Glomerular visceral epithelial cell (primary cell): ENCODE data around the gene GRAP2.
"Not testable (repeated sequence)": the region's sequence is repeated elsewhere in the genome, so short reads cannot be mapped to it uniquely, and the experiment has no call there.

Source experiments
- DNase-seq: peaks from one replicate; pipeline ENCODE4 v3.0.0-alpha.2; 2016; ENCODE audit errors: extremely low spot score

GRAP2 gene

DNA sequence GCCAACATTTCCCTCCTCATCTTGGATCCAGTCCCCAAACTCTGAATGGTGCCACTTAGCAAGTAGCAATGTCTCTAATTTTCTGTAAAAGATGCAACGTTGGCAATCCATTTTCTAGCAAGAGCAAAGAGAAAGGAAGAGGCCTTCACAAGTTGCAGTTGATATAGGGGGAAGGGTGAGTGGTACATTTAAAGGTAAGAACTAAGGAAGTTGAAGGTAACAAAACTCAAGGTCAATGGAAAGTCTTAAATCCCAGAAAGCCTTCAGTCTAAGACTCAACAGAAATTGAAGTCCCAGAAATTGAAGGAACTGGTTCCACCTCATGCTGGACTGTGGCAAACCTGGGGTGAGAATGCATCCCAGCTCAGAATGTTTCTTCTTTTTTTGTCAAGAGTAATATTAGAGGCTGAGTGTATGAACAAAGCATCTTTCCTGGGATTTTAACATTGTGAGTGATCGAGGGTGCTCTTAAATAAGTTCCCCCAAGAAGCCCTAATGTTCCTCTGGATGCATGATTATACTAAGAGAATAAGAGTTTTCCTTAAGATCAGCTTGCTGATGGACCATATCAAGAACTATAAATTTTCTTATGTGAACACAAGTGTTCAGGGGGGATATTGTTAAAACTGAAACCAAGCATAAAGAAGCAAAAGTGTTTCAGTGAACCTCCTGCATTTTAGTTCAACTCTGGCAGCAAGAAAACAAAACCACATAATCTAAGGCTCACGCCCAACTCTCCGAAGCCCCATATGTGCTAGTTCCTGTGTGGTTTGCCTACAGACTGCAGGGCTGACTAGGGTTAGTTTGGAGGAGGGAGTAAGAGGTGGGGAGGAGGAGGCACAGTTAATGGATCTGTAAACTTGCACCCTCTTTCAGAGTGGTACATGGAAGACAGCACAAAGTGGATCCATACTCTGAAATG, at the start of gene GRAP2:
GRAP2 (plus strand) TSS at position 779 of the 922 bp plus-strand sequence. CDS start 46,023 bp downstream, outside the sequence.
- DNase-seq: no peak

DNA sequence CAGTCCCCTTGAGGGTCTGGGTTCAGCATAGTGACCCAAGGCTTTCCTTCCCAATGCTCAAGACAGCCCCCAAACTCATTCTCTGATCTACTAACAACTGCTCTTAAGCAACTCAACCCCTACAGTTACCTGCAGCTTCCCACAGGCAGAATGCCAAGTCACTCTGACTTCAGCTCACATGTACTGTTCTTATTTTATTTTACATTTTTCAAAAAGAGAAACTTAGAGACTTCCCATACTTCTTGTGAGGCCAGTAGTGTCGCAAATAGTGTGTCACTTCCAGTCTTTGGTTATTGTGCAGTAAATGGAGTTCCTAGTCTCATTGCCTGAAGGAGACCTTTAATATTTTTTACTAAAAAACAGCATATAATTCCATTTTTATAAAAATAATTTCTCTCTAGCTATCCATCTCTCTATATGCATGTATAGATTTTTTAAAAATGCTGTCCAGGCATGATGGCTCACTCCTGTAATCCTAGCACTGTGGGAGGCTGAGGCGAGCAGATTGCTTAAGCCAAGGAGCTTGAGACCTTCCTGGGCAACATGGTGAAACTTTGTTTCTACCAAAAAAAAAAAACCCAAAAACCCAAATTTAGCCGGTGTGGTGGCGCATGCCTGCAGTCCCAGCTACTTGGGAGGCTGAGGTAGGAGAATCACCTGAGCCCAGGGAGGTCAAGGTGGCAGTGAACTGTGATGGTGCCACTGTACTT, 49.1 kb upstream of the GRAP2 start:
- DNase-seq: no peak

DNA sequence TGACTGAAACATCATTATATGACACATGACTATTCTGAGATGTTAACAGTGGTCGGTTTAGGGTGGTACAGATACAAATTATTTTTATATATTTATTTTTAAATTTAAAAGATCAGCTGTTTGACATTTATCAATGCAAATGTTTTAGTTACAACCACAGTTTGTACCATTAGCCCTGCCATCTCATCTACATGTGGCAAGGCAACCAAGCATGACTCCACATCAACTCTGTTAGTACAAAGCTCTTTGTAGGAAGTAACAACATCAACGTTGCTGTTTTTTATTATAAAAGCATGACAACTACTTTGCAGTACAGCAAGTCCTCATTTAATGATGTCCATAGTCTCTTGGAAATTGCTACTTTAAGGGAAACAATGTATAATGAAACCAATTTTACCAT, 48.1 kb upstream of the GRAP2 start:
- DNase-seq: no peak

GRCh38 chr22:39856588-39856987, 44.3 kb upstream of the GRAP2 start:
- no peak for DNase-seq

GRCh38 chr22:39859903-39860588, 40.8 kb upstream of the GRAP2 start:
- DNase-seq: no peak

DNA sequence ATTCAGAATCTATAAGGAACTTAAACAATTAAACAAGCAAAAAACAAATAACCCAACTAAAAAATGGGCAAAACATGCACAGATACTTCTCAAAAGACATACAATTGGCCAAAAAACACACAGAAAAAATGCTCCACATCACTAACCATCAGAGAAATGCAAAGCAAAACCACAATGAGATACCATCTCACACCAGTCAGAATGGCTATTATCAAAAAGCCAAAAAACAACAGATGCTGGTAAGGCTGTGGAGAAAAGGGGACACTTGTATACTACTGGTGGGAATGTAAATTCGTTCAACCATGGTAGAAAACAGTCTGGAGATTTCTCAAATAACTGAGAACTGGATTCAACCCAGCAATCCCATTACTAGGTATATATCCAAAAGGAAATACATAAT, 32.1 kb upstream of the GRAP2 start:
- no peak for DNase-seq

DNA sequence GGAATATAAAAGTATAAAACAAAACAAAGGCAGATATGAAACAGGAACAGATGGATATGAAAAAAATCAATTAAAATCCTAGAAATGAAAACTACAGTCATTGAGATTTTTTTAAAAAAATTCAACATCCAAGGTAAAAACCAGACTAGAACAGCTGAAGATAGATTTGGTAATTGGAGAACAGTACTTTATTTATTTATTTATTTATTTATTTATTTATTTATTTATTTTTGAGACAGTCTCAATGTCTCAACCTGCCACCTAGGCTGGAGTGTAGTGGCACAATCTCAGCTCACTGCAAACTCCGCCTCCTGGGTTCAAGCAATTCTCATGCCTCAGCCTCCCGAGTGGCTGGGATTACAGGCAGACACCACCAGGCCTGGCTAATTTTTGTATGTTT, 31.1 kb upstream of the GRAP2 start:
- not testable (repeated sequence) for DNase-seq

GRCh38 chr22:39871008-39871798, 29.7 kb upstream of the GRAP2 start:
- no peak for DNase-seq

- DNase-seq: no peak
These were observed 28.3 kb upstream of the GRAP2 start for GRCh38 chr22:39872548-39872947.

DNA sequence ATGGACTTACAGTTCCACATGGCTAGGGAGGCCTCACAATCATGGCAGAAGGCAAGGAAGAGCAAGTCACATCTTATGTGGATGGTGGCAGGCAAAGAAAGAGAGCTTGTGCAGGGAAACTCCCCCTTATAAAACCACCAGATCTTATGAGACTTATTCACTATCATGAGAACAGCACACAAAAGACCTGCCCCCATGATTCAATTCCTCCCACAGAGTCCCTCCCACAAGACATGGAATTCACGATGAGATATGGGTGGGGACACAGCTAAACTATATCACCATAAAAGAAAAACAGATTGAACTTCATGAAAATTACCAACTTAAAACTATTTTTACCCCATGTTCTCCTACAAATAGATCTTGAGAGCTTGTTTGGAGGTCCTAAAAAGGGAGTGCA, 26.9 kb upstream of the GRAP2 start:
- no peak for DNase-seq

GRCh38 chr22:39875176-39875885, 25.6 kb upstream of the GRAP2 start:
- DNase-seq: not testable (repeated sequence)

- DNase-seq: no peak
These were observed 23.6 kb upstream of the GRAP2 start for GRCh38 chr22:39877079-39877845.

DNA sequence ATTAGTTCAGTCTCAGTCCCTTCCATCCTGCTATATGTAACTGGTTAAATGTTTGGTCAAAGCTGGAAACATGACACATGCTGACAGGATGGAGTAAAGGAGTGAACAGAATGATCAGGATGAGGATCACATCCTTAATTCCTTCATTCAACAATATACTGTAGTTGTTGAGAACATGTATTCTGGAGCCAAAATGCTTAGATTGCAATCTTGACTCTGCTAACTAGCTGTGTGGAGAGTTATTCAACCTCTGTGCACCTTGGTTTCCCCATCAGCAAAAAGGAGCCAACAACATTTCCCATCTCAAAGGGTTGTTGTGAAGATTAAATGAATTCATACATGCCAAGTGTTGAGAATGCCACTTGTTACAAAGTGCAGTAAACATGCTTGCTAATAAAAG, 20.2 kb upstream of the GRAP2 start:
- no peak for DNase-seq

- no peak for DNase-seq
These were observed 17.8 kb upstream of the GRAP2 start for GRCh38 chr22:39883057-39883456.

- not testable (repeated sequence) for DNase-seq
These were observed 11.0 kb upstream of the GRAP2 start for GRCh38 chr22:39889924-39890323.

DNA sequence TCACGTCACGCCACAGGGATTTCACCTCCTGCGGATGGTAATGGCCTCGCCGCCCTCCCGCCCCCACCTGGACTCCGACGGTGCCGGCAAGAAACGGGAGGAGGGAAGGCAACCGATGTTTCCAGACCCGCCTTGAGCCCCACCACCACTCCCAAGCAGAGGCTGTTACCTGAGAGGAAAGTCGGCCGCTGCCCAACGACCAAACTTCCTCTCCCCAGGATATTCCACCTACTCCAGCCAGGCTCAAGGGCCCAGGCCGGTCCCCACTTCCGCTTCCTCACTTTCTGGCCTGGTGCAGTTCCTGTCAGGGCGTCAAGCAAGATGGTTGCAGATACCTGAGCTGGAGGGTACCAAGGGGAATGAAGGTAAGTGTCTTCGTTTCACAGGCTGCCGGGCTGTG, 7.4 kb upstream of the GRAP2 start, which contains the start of gene ENTHD1:
ENTHD1 (minus strand) TSS at position 235 of the 400 bp plus-strand sequence. CDS start 6,012 bp downstream, outside the sequence.
- no peak for DNase-seq

GRCh38 chr22:39894554-39895092, 6.3 kb upstream of the GRAP2 start:
- DNase-seq: no peak

GRCh38 chr22:39895682-39896081, 5.2 kb upstream of the GRAP2 start:
- DNase-seq: no peak

DNA sequence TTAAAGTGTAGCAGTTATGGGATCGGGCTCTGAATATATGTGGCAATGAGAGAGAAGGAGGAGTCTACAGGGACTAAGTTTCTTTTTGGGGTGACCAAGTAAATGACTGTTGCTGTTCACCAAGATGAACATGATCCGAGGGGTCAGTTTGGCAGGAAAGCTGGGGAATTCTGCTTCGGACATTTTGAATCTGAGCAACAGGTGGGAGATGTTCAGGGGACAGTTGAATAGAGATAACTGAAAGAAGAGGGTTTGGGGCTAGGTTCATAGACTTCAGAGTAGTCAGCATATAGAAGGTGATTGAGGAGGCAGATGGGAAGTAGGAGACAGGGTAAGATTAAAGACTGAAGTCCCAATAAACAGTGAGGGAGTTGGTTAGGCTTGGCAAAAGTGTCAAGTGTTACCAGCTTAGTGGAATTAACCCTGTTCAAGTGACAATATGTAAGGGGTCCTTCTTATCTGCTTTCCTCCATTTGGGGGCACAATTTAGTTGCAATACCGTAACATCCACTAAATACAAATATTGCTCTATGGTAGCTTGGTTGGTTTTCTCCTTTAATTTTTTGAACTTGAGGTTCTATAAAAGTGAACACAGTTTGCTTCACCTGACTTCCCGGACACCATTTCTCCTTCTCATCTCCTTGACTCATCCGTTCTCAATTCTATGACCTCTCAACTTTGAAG, 4.4 kb upstream of the GRAP2 start:
- no peak for DNase-seq
